OCI-LY1 (cell line): ENCODE results near the gene HNRNPM.

Experiments used
- H2AFZ ChIP-seq: fragments of 200-600 bp; sonication (generic), shearing (Covaris generic); 2 replicates; pipeline ENCODE4 v1.6.0; 2014; ENCODE audit warnings: antibody characterized with exemption, mild to moderate bottlenecking, low read length
- H3F3A ChIP-seq: fragments of 200-600 bp; sonication (generic), shearing (Covaris generic); 2 replicates; pipeline ENCODE4 v1.6.0; 2014; ENCODE audit warnings: mild to moderate bottlenecking, antibody characterized with exemption, low read length, moderate library complexity; ENCODE audit not compliant: insufficient read depth
- H3K27ac ChIP-seq: fragments of 200-600 bp; sonication (generic); 2 replicates; pipeline ENCODE4 v1.5.1; 2014; ENCODE audit warnings: low read length, mixed run types, mild to moderate bottlenecking, low read depth; ENCODE audit not compliant: poor library complexity, severe bottlenecking
- H3K27me3 ChIP-seq: fragments of 200-600 bp; sonication (generic); 2 replicates; pipeline ENCODE4 v1.6.0; 2014; ENCODE audit warnings: antibody characterized with exemption, mild to moderate bottlenecking, low read length, moderate library complexity; ENCODE audit not compliant: insufficient read depth
- H3K36me3 ChIP-seq: fragments of 200-600 bp; sonication (generic); 2 replicates; pipeline ENCODE4 v1.6.1; 2014; ENCODE audit warnings: mild to moderate bottlenecking, antibody characterized with exemption, low read length, moderate library complexity, mixed read lengths; ENCODE audit not compliant: insufficient read depth
- H3K4me1 ChIP-seq: fragments of 200-600 bp; sonication (generic); 2 replicates; pipeline ENCODE4 v1.5.1; 2014; ENCODE audit warnings: mild to moderate bottlenecking, low read length, moderate library complexity; ENCODE audit not compliant: insufficient read depth, severe bottlenecking
- H3K4me2 ChIP-seq: fragments of 200-600 bp; sonication (generic), shearing (Covaris generic); 2 replicates; pipeline ENCODE4 v1.6.1; 2014; ENCODE audit warnings: low read length
- H3K4me3 ChIP-seq: fragments of 200-600 bp; sonication (generic); 2 replicates; pipeline ENCODE4 v1.5.1; 2014; ENCODE audit warnings: low read length, low read depth, mild to moderate bottlenecking, mixed read lengths; ENCODE audit not compliant: poor library complexity, severe bottlenecking
- H3K79me2 ChIP-seq: fragments of 200-600 bp; shearing (Covaris generic); 2 replicates; pipeline ENCODE4 v1.6.1; 2016; ENCODE audit warnings: mixed run types, low read length, mixed read lengths; ENCODE audit not compliant: insufficient read depth
- H3K9ac ChIP-seq: fragments of 200-600 bp; sonication (generic), shearing (Covaris generic); 2 replicates; pipeline ENCODE4 v1.6.1; 2014; ENCODE audit warnings: mild to moderate bottlenecking, low read length, mixed read lengths
- H3K9me2 ChIP-seq: fragments of 200-600 bp; sonication (generic), shearing (Covaris generic); 2 replicates; pipeline ENCODE4 v1.6.1; 2014; ENCODE audit warnings: low read depth, mild to moderate bottlenecking, low read length, mixed read lengths
- H3K9me3 ChIP-seq: fragments of 200-600 bp; shearing (Covaris generic); 2 replicates; pipeline ENCODE4 v1.6.1; 2014; ENCODE audit warnings: low read length, mixed read lengths
- H4K20me1 ChIP-seq: fragments of 200-600 bp; sonication (generic), shearing (Covaris generic); 2 replicates; pipeline ENCODE4 v1.6.0; 2016; ENCODE audit warnings: mild to moderate bottlenecking, low read length; ENCODE audit not compliant: insufficient read depth
- EZH2 ChIP-seq: fragments of 200-600 bp; sonication (generic), shearing (Covaris generic); IDR thresholded peaks from 2 replicates; pipeline ENCODE4 v1.8.0; 2017; ENCODE audit warnings: borderline replicate concordance, mixed run types, mild to moderate bottlenecking, antibody characterized with exemption, low read length, moderate library complexity, mixed read lengths
- TF ChIP-seq, protein P1 (sequence below): fragments of 200-600 bp; sonication (generic), shearing (Covaris generic); IDR thresholded peaks from 2 replicates; pipeline ENCODE4 v1.5.1; 2017; ENCODE audit warnings: mild to moderate bottlenecking, antibody characterized with exemption, low read length, moderate library complexity, mixed read lengths

Gene HNRNPM

DNA sequence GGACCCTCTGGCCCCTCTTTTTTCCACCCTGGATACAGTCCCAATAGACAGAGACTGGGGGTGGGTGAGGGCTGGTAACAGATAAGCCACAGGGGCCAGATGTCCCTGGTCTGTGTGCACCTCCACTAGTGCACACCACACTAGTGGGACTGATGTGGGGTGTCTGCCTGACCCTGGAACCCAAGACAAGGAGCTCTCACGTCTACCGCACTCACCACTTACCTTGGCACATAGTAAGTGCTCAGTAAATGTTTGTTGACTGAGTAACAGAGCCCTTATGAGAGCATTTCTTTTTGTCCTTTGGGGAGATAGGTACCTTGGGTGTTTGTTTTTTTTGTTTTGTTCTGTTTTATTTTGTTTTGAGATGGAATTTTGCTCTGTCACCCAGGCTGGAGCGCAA, 92.3 kb downstream of the HNRNPM start:
- H3K36me3 ChIP-seq: no peaks in the 10 kb centered on the region
- H3F3A ChIP-seq: no peaks in the 10 kb centered on the region
- H3K79me2 ChIP-seq: no peaks in the 10 kb centered on the region
- H2AFZ ChIP-seq: no peak overlapping the region
- H3K4me3 ChIP-seq: no peak overlapping the region
- H3K9me3 ChIP-seq: no peaks in the 10 kb centered on the region
- H3K9ac ChIP-seq: no peak overlapping the region
- no peaks in the 10 kb centered on the region for H4K20me1 ChIP-seq
- no peak overlapping the region for H3K4me2 ChIP-seq
- H3K4me1 ChIP-seq: no peaks in the 10 kb centered on the region
- no peaks in the 10 kb centered on the region; the same call in 1 of the 2 replicates for H3K27me3 ChIP-seq
- no peak for TF ChIP-seq EZH2
- TF ChIP-seq, protein P1, sequence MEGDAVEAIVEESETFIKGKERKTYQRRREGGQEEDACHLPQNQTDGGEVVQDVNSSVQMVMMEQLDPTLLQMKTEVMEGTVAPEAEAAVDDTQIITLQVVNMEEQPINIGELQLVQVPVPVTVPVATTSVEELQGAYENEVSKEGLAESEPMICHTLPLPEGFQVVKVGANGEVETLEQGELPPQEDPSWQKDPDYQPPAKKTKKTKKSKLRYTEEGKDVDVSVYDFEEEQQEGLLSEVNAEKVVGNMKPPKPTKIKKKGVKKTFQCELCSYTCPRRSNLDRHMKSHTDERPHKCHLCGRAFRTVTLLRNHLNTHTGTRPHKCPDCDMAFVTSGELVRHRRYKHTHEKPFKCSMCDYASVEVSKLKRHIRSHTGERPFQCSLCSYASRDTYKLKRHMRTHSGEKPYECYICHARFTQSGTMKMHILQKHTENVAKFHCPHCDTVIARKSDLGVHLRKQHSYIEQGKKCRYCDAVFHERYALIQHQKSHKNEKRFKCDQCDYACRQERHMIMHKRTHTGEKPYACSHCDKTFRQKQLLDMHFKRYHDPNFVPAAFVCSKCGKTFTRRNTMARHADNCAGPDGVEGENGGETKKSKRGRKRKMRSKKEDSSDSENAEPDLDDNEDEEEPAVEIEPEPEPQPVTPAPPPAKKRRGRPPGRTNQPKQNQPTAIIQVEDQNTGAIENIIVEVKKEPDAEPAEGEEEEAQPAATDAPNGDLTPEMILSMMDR: no peak
- H3K9me2 ChIP-seq: no peaks in the 10 kb centered on the region
- no peak overlapping the region for H3K27ac ChIP-seq
